ENCODE data around the gene UNC80.

- no peak for TF ChIP-seq CTCF (IDR thresholded peaks at IDR 0.05)
- no peak for TF ChIP-seq POLR2AphosphoS5 (IDR thresholded peaks at IDR 0.05)
Observed at GRCh38 chr2:210020138-210020537, 248.5 kb downstream of the UNC80 start.

Measured in prostate gland (tissue), 2 donors.